ENCODE data around the gene CDCA4.
"Not testable (repeated sequence)": the region's sequence is repeated elsewhere in the genome, so short reads cannot be mapped to it uniquely, and the experiment has no call there.

CDCA4 gene

DNA sequence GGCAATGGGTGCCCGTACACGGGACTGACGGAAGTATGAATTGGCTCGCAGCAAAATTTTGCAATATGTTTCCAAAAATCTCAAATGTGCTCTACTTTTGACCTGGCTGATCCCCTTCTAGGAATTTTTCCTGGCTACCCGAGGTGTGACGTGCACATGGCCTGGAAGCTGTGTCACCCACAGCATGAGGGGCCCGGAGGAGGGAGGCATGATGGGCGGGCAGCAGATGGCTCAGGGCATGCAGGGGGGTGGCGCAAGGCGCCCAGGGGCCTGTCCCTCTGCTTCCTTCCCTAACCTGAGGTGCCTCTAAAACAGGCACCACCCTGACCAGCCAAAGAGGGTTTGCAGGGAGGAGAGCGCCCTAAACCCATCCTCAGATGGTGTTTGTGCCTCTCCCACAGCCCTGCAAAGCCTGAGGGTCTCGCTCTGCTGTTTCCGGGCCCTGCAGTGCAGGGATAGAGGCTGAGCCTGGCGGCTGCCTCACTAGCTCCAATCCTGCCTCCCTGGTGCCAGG, 37.7 kb upstream of the CDCA4 start:
- DNase-seq (ENCODE audit: low read depth in 2 of 2) = no peak

DNA sequence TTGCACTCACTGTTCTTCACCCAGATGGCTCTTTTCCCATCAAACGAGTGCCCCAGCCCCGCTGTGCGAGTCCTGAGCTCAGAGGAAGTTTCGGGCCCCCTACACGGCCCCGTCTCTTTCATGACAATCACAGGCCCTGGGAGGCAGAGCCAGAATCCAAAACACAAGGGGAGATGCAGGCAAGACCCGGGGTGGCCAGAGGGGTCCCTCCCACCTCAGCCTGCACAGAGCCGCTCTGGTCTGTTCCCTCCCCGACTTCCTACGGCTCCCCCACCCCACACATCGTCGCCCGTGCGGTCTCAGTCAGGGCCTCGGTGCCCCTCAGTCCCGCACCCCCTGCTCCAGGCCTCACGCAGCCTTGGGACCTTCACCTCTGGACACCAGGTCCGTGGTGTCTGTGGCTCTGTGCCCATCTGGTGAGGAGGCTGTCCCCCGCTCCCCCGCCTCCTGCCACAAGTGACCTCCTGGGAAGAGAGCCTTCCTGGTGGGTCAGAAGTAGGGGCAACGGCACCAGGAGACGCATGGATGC, 35.5 kb upstream of the CDCA4 start:
- no peak for DNase-seq (ENCODE audit: low read depth in 2 of 2)

DNA sequence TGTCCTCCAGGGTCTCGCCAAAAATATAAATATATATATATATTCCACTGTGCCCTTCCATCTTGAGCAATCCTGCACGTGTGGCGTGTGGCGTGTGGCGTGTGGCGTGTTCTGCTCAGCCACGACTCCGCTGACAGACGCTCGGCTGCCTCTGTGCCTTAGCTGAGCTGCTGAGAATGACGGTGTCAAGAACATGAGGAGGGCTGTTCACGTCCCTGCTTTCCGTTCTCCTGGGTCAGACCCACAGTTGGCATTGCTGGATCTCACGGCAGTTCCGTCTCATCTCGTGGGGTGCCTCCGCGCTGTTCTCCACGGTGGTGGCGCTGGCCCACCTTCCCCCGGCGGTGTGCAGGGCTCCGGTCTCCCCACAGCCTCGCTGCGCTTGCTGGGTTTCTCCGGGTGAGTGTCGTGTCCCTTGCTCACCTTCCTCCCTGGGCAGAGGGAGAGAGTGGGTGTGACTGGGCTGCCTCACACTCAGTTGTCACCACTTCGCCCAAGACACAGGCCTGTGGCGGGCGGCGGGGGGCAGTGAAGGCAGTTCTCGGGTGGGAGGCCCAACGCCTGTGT, 34.9 kb upstream of the CDCA4 start:
- DNase-seq (ENCODE audit: low read depth in 2 of 2) = no peak

DNA sequence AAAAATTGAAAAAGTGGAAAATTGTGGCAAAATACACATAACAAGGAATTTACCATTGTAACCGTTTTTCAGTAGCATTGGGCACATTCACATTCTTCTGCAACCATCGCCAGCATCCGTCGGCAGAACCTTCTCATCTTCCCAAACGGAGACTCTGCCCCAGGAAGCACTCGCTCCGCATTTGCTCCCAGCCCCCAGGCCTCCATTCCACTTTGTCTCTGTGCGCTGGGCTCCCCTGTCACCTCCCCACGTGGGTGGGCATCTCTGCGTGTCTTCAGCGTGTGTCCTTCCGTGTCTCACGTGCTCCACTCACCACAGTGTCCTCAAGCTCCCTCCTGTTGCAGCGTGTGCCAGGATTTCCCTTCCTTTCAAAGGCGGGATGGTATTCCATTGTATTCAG, 34.5 kb upstream of the CDCA4 start:
- DNase-seq (ENCODE audit: low read depth in 2 of 2) = no peak

DNA sequence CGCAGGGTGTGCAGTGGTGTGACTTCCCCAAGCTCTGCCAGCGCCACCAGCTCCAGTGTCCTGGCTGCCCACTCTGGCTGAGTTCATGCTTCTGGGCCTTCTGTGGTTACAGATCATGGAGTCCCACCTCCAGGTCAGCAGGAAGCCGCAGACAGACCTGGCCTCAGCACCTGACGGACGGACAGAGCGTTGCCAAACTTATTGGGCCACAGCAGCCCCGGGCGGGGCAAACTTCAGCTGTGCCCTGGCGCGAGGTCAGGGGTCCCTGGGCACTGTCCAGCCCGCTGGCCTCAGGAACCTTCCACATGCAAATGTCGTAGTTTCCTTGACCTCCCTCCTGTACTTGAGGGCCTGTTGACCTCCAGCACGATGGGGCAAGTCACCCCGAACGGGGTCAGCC, 33.1 kb upstream of the CDCA4 start:
- DNase-seq (ENCODE audit: low read depth in 2 of 2) = no peak

DNA sequence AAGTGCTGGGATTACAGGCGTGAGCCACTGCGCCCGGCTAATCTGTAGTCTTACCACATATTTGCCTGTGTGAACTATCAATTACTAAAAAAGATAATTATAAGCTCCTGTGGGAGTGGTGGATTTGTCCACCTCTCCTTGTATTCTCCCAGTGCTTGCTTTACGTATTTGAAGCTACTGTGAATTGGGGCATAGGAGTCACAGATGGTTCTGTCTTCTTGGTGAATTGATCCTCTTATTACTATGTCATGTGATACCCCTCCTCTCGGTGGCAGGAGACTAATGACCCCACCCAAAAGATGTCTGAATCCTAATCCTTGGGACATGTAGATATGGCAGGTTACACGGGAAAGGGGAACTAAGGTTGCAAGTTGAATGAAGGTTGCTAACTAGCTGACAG, 32.5 kb upstream of the CDCA4 start:
- no peak for DNase-seq (ENCODE audit: low read depth in 2 of 2)

DNA sequence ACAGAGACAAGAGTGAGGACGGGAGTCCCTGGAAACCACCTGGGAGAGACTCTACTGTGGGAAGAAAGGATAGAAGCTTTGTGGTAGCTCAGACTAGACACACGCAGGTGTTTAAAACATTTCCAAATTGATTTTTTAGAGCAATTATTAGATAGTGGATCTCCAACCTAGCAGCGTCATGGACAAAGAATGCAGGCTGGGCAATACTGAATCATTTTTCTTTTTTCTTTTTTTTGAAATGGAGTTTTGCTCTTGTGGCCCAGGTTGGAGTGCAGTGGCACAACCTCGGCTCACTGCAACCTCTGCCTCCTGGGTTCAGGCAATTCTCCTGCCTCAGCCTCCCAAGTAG, 31.2 kb upstream of the CDCA4 start:
- no peak for DNase-seq (ENCODE audit: low read depth in 2 of 2)

DNA sequence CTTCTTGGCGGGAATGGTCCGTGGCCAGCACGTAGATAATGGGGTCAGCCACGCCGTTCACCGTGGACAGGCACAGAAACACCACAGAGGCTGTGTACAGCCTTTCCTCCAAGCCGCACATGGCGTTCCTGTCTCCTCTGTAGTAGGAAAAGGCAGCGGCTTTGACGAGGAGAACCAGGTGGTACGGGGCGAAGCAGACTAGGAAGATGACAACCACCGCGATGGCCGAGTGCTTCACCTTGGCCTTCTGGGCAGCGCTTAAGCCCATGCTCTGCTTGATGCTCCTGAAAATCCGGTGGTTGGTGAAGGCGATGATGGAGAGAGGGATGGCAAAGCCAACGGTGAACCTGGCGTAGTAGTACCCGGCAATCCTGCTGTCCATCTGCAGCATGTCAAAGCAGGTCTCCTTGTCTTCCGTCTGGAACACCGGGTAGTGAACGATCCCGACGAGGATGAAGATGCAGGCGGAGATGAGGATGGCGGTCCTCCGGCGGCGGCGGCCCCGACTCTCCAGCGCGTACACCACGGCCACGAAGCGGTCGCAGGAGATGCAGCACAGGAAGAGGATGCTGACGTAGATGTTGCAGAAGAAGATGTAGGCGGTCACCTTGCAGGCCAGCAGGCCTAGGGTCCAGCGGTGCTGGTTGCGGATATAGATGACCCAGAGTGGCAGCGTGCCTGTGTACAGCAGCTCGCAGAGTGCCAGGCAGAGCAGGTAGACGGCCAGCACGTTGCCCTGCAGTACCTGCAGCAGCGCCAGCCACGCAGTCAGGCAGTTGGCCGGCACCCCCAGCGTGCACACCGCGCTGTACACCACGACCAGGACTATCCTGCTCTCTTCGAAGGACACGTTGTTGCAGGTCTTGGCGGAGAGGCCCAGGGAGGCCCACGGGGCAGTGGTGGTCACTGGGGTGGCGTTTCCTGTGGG, 30.6 kb upstream of the CDCA4 start:
- no peak for DNase-seq (ENCODE audit: low read depth in 2 of 2)

DNA sequence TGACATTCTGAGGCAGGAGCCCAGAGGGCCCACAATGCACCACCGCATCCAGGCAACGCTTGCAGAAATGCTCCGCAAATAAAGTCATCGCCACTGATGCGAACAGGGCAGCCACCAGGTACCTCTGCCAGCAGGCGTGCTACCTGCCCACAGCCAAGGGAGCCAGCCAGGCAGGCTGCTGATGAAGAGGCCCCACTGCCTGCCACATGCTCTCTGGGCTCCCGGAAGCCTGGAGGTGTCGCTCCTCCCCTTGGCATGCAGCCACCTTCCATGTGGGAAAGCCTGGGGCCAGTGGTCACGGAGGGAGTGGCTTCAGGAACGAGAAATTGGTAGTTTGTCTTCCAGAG, 29.6 kb upstream of the CDCA4 start:
- no peak for DNase-seq (ENCODE audit: low read depth in 2 of 2)

DNA sequence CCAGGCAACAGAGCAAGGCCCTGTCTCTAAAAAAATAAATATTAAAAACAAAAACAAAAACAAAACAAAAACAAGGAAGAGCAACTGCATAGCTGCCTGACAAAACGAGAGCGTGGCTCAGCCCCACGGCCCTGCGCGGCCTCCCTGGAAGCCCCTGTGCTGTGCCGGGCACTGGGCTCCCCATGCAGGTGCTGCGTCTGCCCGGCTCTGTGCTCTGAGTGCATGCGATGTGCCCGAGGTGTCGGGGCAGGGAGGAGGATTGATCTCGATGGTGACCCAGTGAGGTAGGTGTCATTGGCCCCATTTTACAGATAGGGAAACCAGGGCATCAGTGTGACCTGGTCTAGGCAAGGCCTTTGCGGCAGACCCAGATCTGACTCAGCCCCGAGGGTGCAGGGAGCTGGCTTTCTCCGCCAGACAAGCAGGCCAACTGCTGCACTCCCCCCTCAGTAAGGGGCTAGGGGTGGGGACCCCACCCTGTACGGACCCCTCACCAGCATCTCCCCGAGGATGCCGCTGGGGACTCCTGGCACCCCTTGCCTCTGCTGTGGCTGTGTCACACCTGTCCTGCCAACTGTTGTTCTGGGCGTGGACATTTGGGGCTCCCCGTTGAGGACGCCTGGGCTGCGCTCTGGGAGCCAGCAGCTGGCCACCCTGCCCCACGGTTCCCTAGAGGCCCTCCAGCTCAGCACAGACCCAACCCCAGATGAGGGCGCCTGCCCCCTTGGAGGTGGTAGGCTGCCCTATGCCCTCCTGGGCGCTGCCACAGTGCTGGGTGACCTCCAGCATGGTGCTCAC, 29.1 kb upstream of the CDCA4 start:
- no peak for DNase-seq (ENCODE audit: low read depth in 2 of 2)

DNA sequence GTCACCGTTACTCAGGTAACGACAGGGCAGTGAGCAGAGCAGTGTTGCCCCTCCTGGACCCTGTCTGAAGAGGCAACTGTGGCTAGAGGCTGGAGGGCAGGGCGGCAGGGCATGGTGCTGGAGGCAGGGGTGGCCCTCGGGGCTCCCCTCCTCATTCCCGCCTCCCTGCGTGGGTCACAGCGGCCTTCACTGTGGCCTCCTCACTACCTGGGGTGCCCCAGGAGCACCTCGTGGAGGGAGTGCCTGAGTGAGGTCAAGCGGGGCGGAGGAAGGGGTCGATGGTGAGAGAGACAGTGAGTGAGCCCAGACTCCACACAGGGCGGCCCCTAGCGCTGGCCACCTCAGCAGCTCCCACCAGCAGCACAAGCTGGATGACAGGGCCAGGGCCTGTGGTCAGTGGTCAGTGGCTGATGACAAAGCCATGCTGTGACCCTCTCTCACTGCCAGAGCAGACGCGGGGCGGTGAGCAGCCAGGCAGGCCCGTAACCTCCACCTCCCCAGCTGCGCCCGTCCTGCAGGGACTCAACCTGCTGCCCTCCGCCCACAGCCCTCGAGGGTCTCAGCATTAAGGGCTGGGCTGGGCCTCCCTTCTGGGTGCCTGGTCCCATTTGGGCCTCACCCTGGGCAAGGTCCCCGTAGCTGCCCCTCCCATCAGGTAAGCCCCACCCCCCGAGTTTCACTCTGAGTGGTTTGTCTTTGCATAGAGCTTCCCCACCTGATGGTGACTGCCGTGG, 26.6 kb upstream of the CDCA4 start:
- no peak for DNase-seq (ENCODE audit: low read depth in 2 of 2)

DNA sequence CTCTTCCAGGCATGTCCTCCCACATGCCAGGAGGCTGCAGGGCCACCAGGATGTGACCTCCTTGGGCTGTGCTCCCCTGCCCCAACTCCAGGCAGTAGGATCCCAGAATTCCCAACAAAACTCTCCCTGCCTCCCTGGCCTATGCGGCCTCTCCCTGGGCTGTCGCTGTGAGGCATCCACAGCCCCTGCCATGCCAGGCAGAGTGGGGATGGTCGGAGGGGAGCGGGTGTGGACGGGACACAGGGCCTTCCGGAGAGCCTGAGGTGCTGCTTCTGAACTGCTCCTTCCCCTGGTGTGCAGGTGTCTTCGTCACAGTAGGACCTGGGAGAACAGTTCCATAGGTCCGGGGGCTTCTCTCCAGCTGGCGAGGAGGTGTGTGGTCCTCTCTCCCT, 26.0 kb upstream of the CDCA4 start:
- DNase-seq (ENCODE audit: low read depth in 2 of 2) = no peak

DNA sequence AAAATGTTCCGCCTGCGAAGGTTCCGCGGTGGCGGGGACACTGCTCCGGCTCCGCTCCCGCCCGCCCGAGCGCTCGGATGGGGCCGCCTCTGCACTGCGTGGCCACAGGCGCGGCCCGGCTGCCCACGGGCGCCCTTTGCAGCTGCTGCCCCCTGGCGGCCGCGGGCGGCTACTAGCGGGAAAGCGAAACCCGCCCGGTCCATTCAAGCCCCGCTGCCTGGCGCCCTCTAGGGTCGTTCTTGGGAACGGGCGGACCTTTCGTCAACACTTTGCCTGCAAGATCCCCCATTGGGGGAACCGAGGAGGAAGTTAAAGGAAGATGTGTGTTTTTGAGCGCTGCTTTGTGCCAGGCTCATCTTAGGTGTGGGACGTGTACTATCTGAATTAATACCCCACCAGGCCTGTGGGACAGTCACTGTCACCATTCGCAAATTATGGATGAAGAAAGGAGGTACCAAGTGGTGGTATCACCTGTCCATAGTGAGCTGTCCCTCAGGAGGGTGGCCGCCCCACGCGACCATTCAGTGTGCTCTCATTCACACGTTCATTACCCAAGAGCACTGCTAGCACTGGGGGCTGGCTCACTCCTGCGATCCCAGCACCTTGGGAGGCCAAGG, 24.9 kb upstream of the CDCA4 start:
- DNase-seq (ENCODE audit: low read depth in 2 of 2) = peak; percentile 86 to 92

DNA sequence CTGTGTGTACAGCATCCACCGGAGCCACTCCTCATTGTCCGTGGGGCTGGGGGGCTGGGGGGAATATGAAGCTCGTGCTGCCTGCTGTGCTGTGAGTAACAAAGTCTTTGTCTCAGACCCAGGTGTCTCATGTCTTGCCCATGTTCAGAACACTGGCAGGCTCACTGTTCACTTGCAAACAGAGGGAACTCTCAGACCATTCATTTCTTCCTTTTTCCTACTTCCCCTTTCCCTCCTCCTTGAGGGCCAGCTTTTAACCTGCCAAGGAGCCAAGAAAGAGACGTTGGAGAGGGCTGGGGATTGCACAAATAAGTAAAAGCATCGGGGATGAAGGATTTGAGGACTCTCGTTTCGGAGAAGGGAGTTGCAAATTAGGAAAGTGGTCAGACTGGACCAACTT, 22.8 kb upstream of the CDCA4 start:
- no peak for DNase-seq (ENCODE audit: low read depth in 2 of 2)

DNA sequence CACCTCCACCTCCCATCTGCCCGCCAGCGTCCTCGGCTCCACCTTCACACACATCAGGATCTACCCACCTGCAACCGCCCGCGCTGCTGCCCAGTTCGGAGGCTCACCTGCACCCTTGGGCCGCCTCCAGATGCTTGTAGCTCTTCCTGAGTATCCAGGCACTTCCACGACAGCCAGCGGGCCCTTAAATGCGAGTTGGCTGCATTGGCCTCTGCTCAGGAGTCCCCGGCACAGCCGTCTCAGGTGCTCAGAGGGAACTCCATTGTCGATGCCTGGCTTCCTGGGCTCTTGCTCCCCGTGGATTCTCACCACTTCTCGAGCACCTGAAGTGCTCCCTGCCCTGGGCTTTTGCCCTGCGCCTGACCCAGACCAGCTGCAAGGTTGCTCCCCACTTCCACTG, 21.9 kb upstream of the CDCA4 start:
- DNase-seq (ENCODE audit: low read depth in 2 of 2) = no peak

DNA sequence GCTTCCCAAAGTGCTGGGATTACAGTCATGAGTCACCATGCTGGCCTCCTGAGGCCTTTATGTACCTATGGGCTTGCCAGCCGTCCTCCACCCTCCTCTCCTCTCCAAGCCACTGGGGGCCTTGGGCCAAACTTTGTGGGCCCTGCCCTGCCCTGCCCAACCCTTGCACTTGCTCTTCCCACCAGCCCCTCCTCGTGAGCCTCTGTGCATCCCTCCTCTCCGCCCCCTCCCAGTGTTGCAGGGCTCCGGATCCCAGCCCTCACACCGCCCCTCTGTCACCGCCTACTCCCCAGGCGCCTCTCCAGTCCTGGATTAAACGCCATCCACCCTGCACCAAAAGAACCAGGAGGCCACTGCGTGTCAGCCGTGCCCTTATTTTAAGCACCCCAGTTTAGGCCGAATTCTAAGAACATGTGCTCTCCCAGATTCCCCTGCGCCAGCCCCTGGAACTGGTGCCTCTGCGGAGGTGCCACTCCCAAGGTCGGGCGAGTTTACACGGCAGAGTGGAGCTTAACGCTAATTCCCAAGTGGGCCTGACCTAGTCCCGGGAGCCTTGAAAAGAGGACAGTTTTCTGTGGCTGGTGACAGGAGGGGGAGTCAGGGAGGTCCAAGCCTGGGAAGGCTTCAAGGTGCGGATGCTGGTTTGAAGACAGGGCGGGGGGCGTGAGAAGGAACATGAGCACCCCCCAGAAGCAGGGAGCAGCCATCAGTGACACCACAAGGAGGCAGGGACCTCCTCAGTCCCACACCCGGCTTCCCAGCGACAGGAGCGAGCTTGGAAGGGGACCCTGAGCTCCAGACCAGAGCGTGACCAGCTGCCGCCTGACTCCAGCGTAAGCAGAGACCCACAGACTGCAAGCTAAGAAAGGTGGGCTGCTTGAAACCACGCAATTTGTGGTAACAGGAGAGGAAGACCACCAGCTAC, 21.2 kb upstream of the CDCA4 start:
- no peak for DNase-seq (ENCODE audit: low read depth in 2 of 2)

DNA sequence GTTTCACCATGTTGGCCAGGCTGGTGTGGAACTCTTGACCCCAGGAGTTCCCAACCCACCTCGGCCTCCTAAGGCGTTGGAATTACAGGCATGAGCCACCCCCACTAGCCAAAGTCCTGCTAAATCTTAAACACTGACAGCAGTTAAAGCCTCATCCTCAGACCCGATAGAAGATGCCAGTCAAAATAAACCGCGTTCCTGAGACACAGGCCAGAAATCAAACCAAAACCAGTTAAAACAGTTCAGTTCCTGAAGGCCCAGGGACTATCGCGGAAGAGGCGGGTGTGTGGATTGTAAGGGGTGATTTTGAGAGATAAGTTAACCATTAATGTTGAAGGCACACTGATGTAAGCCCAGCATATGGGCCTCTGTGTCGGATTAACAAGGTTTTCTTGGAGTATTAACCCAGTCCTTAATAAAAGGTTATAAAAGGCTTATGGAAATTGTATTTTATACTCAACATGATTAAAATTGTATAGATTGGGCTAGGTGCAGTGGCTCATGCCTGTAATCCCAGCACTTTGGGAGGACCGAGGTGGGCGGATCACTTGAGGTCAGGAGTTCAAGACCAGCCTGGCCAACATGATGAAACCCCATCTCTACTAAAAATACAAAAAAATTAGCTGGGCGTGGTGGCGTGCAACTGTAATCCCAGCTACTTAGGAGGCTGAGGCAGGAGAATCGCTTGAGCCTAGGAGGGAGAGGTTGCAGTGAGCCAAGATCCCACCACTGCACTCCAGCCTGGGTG, 18.7 kb upstream of the CDCA4 start:
- DNase-seq (ENCODE audit: low read depth in 2 of 2) = no peak

DNA sequence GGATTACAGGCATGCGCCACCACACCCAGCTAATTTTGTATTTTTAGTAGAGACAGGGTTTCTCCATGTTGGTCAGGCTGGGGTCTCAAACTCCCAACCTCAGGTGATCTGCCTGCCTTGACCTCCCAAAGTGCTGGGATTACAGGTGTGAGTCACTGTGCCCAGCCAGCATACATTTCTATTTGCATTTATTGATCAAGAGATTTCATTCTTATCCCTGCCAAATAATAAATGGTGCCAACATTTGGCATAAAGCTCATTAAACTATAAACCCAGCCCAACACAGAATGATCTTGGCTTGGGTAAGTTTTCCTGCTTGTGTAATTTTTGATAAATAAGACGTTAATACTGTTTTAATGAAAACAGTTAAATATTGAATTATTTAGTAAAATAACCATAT, 14.7 kb upstream of the CDCA4 start:
- DNase-seq (ENCODE audit: low read depth in 2 of 2) = not testable (repeated sequence)

DNA sequence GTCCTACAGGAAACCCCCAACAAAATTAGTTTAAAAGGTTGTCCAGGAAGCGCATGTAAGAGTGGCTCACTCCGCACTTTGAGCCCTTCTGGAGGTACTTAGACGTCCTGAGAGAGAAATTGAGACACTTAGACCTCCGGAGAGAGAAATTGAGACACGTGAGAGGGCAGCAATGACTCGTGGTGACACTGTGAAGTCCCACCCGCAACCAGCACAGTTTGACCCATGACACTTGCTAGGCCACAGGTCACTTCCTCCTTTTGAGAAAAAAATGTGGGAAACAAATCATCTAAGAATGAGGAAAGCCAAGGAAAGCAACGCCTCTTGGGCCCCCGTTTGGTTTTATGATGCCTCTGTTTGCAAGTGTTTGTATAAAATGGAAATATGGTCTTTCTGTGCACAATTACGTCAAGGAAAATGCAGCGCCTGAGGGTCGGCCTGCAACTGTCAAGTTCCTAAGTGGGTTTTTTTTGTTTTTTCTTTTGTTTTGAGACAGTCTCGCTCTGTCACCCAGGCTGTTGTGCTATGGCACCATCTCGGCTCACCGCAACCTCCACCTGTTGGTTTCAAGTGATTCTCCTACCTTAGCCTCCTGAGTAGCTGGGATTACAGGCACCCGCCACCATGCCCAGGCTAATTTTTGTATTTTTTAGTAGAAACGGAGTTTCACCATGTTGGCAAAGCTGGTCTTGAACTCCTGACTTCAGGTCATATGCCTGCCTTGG, 13.6 kb upstream of the CDCA4 start:
- no peak for DNase-seq (ENCODE audit: low read depth in 2 of 2)
